GM19328 (cell line): ENCODE results near the gene NR4A1.
"Not testable (repeated sequence)": the region's sequence is repeated elsewhere in the genome, so short reads cannot be mapped to it uniquely, and the experiment has no call there.

Experiments used
- ATAC-seq: cut with Tn5 transposase; IDR thresholded peaks from one replicate; pipeline ENCODE4 v1.9.1; 2021; ENCODE audit warnings: mild to moderate bottlenecking, moderate library complexity; ENCODE audit not compliant: unreplicated experiment

Gene NR4A1

DNA sequence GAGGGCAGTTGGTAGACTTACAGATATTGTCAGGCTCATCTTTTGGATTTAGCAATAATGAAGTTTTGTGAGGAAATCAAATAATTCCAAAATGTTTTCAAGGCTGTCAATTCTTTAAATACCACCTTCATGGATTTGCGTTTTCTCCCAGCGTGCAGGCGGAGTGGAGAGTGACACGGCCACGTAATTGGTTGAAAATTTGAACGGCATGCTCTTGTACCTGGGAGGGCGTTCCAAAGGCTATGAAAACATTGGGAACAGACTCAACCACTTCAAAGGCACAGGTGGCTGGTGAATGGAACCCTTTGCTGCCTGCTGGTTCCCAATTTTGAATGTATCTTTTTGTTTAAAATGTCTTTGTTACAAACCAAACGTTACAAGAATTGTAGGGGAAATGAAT, 40.6 kb downstream of the NR4A1 start:
- ATAC-seq, result no peak

DNA sequence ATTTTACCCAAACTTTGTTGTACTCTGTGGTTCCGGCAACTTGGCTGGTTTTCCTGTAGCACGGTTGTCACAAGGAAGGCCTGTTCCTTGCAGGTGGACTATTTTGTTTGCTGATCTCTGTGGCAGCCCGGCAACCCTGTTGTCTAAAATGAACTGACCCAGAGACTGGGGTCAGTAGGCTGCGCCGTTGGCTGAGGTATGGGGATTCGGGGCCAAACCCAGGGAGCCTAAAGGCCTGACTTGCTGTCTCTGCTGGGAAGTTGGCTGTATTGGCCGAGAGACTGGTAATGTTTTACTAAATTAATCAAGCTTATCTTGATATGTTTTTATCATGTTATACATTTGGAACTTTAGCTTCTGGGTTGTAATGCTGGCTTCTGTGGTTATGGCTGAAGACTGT, 42.1 kb downstream of the NR4A1 start:
- no peak for ATAC-seq

GRCh38 chr12:52096332-52097044, 45.2 kb downstream of the NR4A1 start:
- no peak for ATAC-seq

DNA sequence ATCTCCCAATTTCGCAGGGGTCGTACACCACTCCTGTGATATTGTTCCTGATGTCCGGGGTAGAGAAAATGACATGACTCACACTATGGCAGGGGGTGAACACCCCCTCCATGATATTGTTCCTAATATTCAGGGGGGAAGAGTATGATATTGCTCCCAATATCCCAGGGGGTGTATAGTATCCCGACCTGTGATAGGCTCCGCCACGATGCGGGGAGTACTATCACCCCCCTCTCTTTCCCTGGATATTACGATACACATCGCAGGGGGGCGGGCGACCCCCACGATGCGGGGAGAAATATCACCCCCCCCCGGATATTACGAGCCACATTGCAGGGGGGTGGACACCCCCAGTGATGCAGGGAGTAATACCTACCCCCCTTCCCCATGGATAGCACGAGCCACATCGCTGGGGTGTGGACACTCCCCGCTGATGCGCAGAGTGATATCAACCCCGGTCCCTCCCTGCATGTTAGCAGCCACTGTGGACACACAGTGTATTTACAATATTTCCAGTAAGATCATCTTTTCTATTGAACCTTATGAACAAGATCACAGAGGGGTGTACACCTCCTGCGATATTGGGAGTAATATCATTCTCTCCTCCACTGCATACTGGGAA, 45.9 kb downstream of the NR4A1 start:
- no peak for ATAC-seq

- ATAC-seq, result not testable (repeated sequence)
Observed at GRCh38 chr12:52104431-52105089, 53.3 kb downstream of the NR4A1 start.
